Activated CD4-positive, alpha-beta T cell treated with anti-CD3 and anti-CD28 coated beads for 4 hours (primary cell): ENCODE data around the gene SLC25A30.
"Not testable (repeated sequence)": the region's sequence is repeated elsewhere in the genome, so short reads cannot be mapped to it uniquely, and the experiment has no call there.

Experiments
- DNase-seq, 2 donors: peaks; one replicate each; pipeline ENCODE4 v3.0.0-alpha.2; 2020

Gene SLC25A30

GRCh38 chr13:45426056-45426841 lies 8.1 kb upstream of the SLC25A30 start:
- DNase-seq = not testable (repeated sequence)

GRCh38 chr13:45422731-45423292 lies 4.6 kb upstream of the SLC25A30 start:
- DNase-seq = no peak

GRCh38 chr13:45419945-45420344 lies 1.8 kb upstream of the SLC25A30 start:
- DNase-seq = no peak

- not testable (repeated sequence) for DNase-seq
Observed at GRCh38 chr13:45419389-45419788, 1.2 kb upstream of the SLC25A30 start.

- no peak for DNase-seq
Observed at GRCh38 chr13:45416516-45417128, 1.6 kb downstream of the SLC25A30 start.

- no peak for DNase-seq
Observed at GRCh38 chr13:45415112-45415511, 3.1 kb downstream of the SLC25A30 start.

GRCh38 chr13:45413826-45414307 lies 4.3 kb downstream of the SLC25A30 start:
- DNase-seq = no peak

GRCh38 chr13:45412274-45413049 lies 5.7 kb downstream of the SLC25A30 start:
- DNase-seq = no peak

- DNase-seq = no peak
Observed at GRCh38 chr13:45411631-45412030, 6.5 kb downstream of the SLC25A30 start.

GRCh38 chr13:45411221-45411620 lies 7.0 kb downstream of the SLC25A30 start:
- DNase-seq = no peak

GRCh38 chr13:45410466-45410865 lies 7.7 kb downstream of the SLC25A30 start:
- DNase-seq = no peak

GRCh38 chr13:45410001-45410400 lies 8.2 kb downstream of the SLC25A30 start:
- no peak for DNase-seq

GRCh38 chr13:45406421-45406820 lies 11.8 kb downstream of the SLC25A30 start:
- DNase-seq = no peak

- DNase-seq = no peak
Observed at GRCh38 chr13:45403081-45403480, 15.1 kb downstream of the SLC25A30 start.

- DNase-seq = no peak
Observed at GRCh38 chr13:45402641-45403040, 15.5 kb downstream of the SLC25A30 start.

GRCh38 chr13:45401314-45401713 lies 16.9 kb downstream of the SLC25A30 start:
- DNase-seq = no peak

GRCh38 chr13:45398877-45399276 lies 19.3 kb downstream of the SLC25A30 start:
- peak in 1 of 2 donors; percentile 29 for DNase-seq

- DNase-seq = no peak
Observed at GRCh38 chr13:45396533-45397095, 21.6 kb downstream of the SLC25A30 start.

GRCh38 chr13:45393941-45394570 lies 24.1 kb downstream of the SLC25A30 start:
- DNase-seq = peak; percentile 16 to 19

- DNase-seq = no peak
Observed at GRCh38 chr13:45392811-45393210, 25.4 kb downstream of the SLC25A30 start.

GRCh38 chr13:45391926-45392325 lies 26.2 kb downstream of the SLC25A30 start:
- no peak for DNase-seq

GRCh38 chr13:45391128-45391527 lies 27.0 kb downstream of the SLC25A30 start:
- DNase-seq = not testable (repeated sequence)
